Left lobe of liver (tissue), 2 donors: ENCODE results near the gene IGFBP6. TPM values are rescaled to one million over a fixed set of nuclear protein-coding genes. Genes with fewer than 3 reads are reported as not detected.
A peak's percentile ranks its signal among the peaks of the same experiment; 100 is the strongest.

ENCODE experiments used
- ATAC-seq: fragments of 200-7000 bp; cut with Tn5 transposase; one replicate; pipeline ENCODE4 v1.9.1; 2020; ENCODE audit warnings: mild to moderate bottlenecking, moderate library complexity
- DNase-seq: peaks from one replicate; pipeline ENCODE4 v3.0.0-alpha.2; 2020; ENCODE audit warnings: low spot score
- total RNA-seq: library from RNA; stranded (reverse); gene quantifications from one replicate; pipeline ENCODE4 v1.2.1, GENCODE V29; 2021
- donor health status: DM: no; HTN: no; CAD: no; lungs with moderate emphysema.
- donor health status: DM: no; HTN: yes; CAD: no.

IGFBP6 gene
- total RNA-seq, 1 donor from 2014 or later: 5.2 TPM

DNA sequence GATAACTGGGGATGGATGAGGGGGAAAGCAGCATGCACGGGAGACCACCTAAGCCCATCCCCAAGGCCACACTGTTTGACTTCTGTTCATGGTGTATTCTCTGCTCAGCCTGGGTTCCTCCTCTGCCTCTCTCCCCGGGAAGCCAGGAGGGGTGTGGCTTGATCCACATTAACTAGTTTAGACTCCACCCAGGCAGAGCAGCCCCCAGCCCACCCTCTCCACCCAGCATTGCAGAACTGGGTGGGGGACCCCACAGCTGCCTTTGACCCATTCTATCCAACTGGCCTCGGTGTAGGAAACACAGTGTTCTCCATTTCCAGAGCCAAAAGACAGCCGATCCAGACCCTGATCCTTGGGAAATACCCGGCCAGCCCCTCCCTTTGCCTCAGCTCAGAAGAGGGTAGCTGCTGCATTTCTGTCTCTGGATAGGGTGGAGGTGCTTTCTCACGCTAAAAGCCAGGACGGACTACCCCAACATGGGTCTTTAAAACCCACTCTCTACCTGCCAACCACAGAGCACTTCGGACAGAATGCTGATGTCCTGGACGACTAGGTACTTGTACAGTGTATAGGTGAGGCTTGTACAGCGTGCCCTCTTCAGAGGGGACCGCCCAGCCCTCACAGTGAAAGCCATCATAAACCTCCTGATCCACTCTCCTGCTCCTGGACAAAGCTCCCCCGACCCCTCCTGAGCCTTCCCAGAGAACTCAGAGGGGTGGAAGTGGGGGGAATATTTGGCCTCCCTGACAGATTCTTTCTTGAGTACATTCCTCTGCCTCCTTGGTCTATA lies 27.7 kb upstream of the IGFBP6 start:
- ATAC-seq: no peak

DNA sequence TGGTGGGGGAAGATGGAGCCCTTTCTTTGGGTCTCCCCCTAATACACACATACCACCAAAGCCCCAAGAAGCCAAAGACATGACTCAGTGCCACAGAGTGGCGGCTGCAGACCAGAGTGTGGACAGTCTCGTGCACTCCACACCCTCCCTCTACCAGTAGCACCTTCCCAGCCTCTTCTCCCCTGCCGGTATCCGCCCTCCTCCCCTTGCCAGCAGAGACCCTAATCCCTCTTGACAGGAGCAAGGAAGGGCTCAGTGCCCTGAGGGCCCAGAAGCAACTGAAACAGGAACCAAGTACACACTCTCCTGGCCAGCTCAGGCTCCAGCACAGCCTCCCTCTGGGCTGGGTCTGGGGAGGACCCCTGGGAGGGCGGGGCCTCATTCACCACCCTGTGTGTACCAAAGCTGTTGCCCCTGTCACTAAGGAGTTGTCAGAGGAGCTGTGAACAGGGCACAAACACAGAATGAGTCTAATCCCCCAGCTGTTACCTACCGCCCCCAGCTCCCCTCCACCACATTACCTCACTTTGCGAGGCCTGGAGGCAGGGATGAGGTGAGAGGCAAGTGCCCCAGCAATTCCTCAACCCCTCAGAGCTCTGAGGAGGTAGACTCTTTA lies 26.5 kb upstream of the IGFBP6 start:
- DNase-seq (no peak), ATAC-seq (no peak)

More for the DNA sequence above, 27.7 kb upstream of the IGFBP6 start:
- DNase-seq: no peak

DNA sequence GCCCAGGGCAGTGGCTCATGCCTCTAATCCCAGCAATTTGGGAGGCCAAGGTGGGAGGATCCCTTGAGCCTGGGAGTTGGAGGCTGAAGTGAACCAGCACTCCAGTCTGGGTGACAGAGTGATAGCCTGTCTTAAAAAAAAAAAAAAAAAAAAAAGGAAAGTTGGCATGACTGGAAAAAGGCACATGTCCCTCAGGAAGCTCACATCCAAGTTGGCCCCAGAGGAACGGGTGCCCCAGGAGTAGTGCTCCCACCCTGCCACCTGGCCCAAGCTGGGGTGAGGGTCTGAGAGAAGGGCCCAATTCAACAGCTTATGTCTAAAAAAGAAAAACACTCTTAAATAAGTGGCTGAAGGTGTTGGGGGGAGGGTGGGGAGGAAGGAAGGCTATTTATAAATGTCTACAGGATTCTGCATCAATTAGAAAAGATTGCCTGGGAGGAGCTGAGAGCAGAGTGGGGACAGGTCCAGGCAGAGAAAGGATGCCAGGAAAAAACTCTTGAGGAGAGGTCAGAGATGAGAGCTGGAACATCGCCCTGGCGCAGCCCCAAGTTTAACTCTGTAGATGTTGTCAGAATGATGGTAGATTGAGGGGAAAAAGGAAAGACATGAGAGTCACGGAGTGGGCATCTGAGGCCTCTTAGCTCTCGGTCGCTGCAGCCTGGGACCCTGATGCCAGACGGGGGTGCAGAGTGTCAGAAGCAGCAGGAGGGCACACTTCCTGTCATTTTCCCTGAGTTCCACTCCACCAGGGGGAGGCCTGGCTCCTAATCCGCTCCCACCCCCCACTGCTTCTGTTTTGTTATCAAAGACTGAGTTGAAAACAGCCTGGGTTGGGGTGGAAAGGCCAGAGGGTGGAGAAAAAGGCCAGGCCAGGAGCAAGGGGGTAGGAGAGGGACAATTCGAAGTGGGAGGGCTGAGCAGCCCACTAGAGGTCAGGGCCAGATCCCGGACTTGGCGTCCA lies 25.6 kb upstream of the IGFBP6 start:
- DNase-seq: peak; percentile 61
- ATAC-seq: peak; percentile 23

DNA sequence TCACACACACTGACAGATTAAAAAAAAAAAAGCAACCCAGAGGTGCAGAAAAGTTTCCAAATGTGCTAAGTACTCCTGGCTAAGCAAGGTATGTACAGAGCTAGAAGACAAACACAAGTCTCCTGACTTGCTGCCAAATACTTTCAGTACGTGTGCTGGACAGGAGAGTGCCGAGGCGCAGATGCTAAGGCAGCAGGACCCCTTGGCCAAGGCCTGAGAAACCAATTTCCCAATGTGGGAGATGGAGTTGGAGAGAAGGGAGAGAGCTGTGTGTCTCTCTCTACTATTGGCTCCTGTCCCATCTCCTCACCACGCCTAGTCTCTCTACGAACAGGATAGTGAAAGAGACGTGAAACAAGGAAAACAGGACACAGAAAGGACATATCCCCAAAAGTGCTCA lies 23.6 kb upstream of the IGFBP6 start:
- ATAC-seq (peak; percentile 45), DNase-seq (no peak)

DNA sequence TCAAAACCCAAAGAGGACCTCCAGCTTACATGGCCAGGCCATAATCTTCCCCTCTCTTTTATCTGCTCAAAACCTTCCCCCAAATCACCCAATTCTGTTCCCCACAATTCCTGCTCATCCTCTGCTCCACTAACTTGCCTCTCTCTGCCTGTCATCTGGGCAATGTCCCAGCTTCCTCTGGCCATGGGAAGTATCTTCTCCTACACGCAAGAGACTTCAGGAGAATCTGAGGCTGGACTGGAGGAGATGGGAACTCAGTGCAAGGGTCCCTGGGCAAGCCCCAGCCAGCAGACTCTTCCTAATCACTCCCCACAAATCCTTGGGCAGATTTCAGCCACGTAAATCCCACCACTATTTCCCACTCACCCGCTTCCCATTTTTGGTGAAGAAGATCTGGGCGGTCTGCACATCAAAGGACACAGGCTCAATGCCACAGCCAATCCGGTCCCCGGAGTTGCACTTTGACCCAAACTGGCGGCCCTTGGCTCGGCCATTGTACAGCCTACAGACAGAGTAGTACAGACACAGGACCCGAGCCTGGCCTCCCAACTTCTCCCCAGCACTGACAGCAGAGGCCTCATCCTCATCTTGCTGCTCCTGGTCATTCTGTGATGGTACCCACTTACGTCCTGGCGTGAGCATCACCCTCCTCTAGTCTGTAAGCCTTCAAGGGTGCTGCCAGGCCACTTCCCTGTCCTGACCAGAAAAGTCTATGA lies 23.0 kb upstream of the IGFBP6 start:
- ATAC-seq (no peak), DNase-seq (peak; percentile 45)

GRCh38 chr12:53074999-53075370 lies 22.5 kb upstream of the IGFBP6 start:
- DNase-seq (no peak), ATAC-seq (no peak)

- DNase-seq: no peak
- no peak for ATAC-seq
These were observed 21.0 kb upstream of the IGFBP6 start for GRCh38 chr12:53076461-53076860.

DNA sequence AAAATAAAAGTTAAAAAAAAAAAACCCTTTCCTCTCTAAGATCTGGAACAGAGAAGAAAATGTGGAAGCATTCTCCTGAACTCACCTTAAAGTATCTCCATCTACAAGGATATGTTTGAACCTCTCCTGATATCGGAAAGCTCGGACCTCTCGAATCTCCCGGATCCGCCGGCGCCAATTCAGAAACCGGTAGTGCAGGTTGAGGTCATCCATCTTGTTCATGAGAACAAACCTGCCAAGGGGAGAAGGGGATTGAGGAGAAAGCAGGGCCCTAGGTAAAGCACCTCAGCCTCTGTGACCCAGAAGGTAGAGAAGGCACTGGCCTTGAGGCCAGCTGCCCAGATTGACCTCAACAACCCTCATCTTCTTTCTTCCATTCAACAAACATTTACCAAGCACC lies 20.4 kb upstream of the IGFBP6 start:
- ATAC-seq: no peak
- no peak for DNase-seq

GRCh38 chr12:53078425-53079225 lies 18.8 kb upstream of the IGFBP6 start:
- ATAC-seq (no peak), DNase-seq (no peak)

- peak; percentile 98 for DNase-seq
- ATAC-seq: peak; percentile 98
These were observed 18.0 kb upstream of the IGFBP6 start, which contains the start of gene SPRYD3 for GRCh38 chr12:53079226-53080117. Gene SPRYD3 (minus strand): TSS chr12:53079390. CDS start chr12:53079333, 57 bp downstream.

GRCh38 chr12:53082637-53083175 lies 14.8 kb upstream of the IGFBP6 start:
- ATAC-seq (no peak), DNase-seq (no peak)

- DNase-seq: no peak
These were observed 11.1 kb upstream of the IGFBP6 start for GRCh38 chr12:53086361-53086760.

DNA sequence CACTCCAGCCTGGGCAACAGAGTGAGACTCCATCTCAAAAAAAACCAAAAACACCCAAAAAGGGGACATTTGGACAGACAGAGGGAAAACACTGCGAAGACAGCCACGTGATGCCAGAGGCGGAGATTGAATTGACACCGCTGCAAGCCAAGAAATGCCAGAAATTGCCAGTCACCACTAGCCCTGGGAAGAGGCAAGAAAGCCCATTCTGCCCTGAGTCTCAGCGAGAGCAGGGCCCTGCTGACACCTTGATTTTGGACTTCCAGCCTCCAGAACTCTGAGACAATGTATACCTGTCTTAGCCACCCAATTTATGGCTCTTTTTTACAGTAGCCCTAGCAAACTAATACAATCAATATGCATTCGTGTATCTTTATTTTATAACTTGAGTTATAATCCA lies 7.4 kb upstream of the IGFBP6 start:
- no peak for DNase-seq
- no peak for ATAC-seq

More at GRCh38 chr12:53086361-53086760, 11.1 kb upstream of the IGFBP6 start:
- no peak for ATAC-seq

DNA sequence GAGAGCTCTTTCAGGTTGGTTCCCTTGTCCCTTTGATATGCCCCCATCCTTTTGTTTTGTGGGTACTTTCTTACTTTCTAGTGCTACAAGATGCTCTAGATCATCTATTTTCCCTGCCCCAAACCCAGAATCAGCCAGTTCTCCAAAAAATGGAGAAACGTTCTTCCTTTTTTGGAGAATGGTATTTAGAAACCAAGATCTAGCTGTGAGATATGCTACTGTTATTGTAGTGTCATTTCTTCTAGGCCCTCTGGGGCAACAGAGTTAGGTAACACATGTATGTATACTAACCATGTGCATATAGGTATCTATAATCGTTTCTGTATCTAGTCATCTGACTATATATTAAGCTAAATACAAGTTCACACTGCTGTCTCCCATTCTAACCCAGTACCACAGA lies 6.9 kb upstream of the IGFBP6 start:
- ATAC-seq (no peak), DNase-seq (no peak)

DNA sequence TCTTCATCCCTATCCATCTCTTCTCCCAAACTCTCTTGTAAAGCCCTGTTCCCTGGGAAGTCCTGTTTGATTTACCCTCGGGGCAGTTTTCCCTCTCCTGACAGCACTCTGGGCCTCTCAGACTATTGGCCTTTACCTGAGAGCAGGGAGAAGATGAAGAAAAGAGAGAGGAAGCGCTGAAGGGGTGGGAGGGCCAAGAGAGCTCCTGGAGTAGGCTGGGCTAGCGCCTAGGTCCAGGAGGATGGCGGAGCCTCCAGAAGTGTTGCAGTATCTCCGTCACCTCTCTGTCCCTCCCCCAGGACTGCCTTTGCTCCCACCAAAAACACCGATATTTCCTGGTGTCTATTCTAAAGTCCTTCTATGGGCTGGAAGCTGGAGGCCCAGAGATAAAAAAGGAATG lies 5.7 kb upstream of the IGFBP6 start:
- no peak for DNase-seq
- ATAC-seq: no peak

DNA sequence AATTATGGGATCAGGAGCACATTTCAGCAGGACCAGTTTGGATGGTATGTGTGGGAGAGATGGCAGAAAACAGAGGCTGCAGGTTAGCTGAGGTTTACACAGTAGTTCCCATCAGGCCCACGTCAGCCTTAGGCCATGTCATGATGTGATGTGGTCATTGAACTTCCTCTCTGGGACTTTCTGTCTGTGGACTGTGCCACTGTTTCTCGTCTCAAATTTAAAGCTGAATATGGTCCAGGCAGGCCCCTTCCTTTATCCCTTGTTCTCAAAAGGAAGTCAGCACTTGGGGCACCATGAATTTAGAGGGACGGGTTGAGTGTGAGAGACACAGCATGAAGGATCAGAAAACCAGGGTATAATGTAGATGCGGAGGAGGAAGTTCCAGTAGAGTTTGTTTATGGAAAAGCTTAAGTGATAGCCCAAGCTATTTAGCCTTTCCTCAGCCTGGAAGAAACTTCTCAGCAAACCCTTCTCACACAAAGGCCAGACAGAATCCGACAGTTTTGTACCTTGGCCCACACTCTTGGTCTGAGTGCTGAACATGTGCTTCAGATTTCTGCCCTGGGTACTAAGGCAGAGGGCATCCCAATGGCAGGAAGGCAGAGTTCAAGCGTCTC lies 3.6 kb upstream of the IGFBP6 start:
- ATAC-seq (peak; percentile 35), DNase-seq (peak; percentile 42)

GRCh38 chr12:53094394-53094787 lies 3.1 kb upstream of the IGFBP6 start:
- DNase-seq (peak; percentile 27), ATAC-seq (no peak)
